DND-41 (cell line): ENCODE measurements around the gene CDX2.

ENCODE experiments used
- EZH2 ChIP-seq: IDR thresholded peaks from 3 replicates; pipeline ENCODE4 v1.6.1; 2012; ENCODE audit warnings: borderline replicate concordance, low read depth, mild to moderate bottlenecking, moderate library complexity, low read length, inconsistent platforms; ENCODE audit not compliant: severe bottlenecking
- TF ChIP-seq, protein P1 (sequence below): IDR thresholded peaks from 2 replicates; pipeline ENCODE4 v1.5.1; 2012; ENCODE audit warnings: borderline replicate concordance, low read length, moderate library complexity, mild to moderate bottlenecking; ENCODE audit not compliant: poor library complexity, severe bottlenecking; ENCODE audit errors: extremely low read depth

DNA sequence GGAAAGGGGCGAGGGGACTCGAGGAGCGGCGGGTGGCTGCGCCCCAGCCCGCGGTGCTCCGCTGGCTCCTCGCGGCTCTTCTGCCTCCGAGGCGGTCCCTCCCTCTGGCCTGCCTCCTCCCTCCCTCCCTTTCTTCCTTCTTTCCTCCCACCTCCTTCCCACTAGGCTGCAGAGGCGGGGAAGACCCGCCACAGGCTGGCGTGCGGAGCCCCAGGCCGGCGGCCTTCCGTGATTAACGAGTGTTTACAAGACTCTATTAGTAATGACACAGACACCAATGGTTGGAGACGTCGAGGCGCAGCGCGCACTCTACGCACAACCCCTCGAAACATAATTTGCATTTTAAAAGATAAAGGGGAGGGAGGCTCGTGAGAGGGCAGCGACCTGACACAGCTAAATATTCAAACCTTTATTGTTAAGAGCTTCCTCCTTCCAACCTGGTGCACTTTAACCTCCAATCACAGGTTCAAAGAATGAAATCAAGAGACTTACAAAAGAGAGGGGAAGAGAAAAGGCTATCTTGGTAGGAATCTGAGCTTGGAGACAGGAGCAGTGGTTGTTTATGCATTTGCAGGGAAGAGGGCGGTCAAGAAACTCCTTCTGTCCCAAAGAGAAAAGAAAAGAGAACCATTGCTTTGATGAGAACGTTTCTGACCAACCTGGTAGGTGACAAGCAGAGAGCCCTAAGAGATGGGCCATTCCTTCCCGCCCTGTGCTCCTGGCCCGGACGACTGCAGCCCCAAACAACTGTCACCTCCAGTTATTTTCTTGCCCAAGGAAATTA, at the start of gene CDX2:
- TF ChIP-seq, protein P1, sequence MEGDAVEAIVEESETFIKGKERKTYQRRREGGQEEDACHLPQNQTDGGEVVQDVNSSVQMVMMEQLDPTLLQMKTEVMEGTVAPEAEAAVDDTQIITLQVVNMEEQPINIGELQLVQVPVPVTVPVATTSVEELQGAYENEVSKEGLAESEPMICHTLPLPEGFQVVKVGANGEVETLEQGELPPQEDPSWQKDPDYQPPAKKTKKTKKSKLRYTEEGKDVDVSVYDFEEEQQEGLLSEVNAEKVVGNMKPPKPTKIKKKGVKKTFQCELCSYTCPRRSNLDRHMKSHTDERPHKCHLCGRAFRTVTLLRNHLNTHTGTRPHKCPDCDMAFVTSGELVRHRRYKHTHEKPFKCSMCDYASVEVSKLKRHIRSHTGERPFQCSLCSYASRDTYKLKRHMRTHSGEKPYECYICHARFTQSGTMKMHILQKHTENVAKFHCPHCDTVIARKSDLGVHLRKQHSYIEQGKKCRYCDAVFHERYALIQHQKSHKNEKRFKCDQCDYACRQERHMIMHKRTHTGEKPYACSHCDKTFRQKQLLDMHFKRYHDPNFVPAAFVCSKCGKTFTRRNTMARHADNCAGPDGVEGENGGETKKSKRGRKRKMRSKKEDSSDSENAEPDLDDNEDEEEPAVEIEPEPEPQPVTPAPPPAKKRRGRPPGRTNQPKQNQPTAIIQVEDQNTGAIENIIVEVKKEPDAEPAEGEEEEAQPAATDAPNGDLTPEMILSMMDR, result no peak
- no peak for TF ChIP-seq EZH2
